Cardiac muscle cell (in vitro differentiated cells and primary cell): Measurements from ENCODE around the gene SLC43A1. TPM values are rescaled to one million over a fixed set of nuclear protein-coding genes. Genes with fewer than 3 reads are reported as not detected.

ENCODE experiments used
- DNase-seq, 2 donors: peaks; one replicate each; pipeline versions ENCODE4 v3.0.0 to v3.0.0-alpha.2; 2010 to 2017; ENCODE audit warnings: low read depth in 1 of 2, low spot score in 1 of 2
- H3K27ac ChIP-seq: fragments of 200-600 bp; sonication (generic); 2 replicates; pipeline ENCODE4 v1.5.1; 2016
- H3K27me3 ChIP-seq: fragments of 200-600 bp; sonication (generic); 2 replicates; pipeline ENCODE4 v1.6.0; 2016; ENCODE audit warnings: control low read depth
- H3K36me3 ChIP-seq: fragments of 200-600 bp; sonication (generic); 2 replicates; pipeline ENCODE4 v1.5.1; 2016; ENCODE audit warnings: control low read depth
- H3K4me1 ChIP-seq: fragments of 200-600 bp; sonication (generic); 2 replicates; pipeline ENCODE4 v1.8.1; 2017; ENCODE audit warnings: low read depth, mild to moderate bottlenecking, mixed run types
- H3K4me3 ChIP-seq: fragments of 200-600 bp; sonication (generic); 2 replicates; pipeline ENCODE4 v1.5.1; 2016; ENCODE audit warnings: mild to moderate bottlenecking
- H3K9me3 ChIP-seq: fragments of 200-600 bp; sonication (generic); 2 replicates; pipeline ENCODE4 v1.5.1; 2017; ENCODE audit warnings: low read depth, mild to moderate bottlenecking, control low read depth
- CTCF ChIP-seq: IDR thresholded peaks from 2 replicates; pipeline ENCODE4 v1.5.1; 2012; ENCODE audit warnings: low read depth, mild to moderate bottlenecking, low read length
- polyA plus RNA-seq: library from polyadenylated mRNA; unstranded; fragments of >200 nt; fragmentation: Nextera tagmentation; extraction: Ambion mirVana; gene quantifications from 2 replicates; pipeline ENCODE4 v1.2.1, GENCODE V29; 2016
- total RNA-seq: library from RNA; depleted of rRNA; stranded (reverse); fragments of >200 nt; gene quantifications from 2 replicates; pipeline ENCODE4 v1.2.3, GENCODE V29; 2016

The SLC43A1 gene
- total and polyA plus RNA-seq, 2 experiments from 2014 or later: 11.2 to 24.6 TPM

- H3K27me3 ChIP-seq: peaks cover 34% of the 10 kb centered on the region
- H3K36me3 ChIP-seq: no peaks in the 10 kb centered on the region
- no peaks in the 10 kb centered on the region for H3K4me1 ChIP-seq
- DNase-seq: no peak
- no peaks in the 10 kb centered on the region for H3K9me3 ChIP-seq
- H3K4me3 ChIP-seq: no peak overlapping the region
- TF ChIP-seq CTCF: no peak
- H3K27ac ChIP-seq: no peak overlapping the region
Observed at GRCh38 chr11:57475671-57476046, 39.8 kb downstream of the SLC43A1 start.

GRCh38 chr11:57475191-57475590, 40.3 kb downstream of the SLC43A1 start:
- Histone ChIP-seq H3K27me3 (peaks cover 34% of the 10 kb centered on the region), H3K4me1 (no peaks in the 10 kb centered on the region), H3K36me3 (no peaks in the 10 kb centered on the region), H3K4me3 (no peak overlapping the region), H3K9me3 (no peaks in the 10 kb centered on the region), H3K27ac (no peak overlapping the region)
- TF ChIP-seq CTCF: no peak
- DNase-seq: no peak

GRCh38 chr11:57474803-57475115, 40.7 kb downstream of the SLC43A1 start:
- TF ChIP-seq CTCF: no peak
- H3K27me3 ChIP-seq: peaks cover 34% of the 10 kb centered on the region
- DNase-seq: no peak

GRCh38 chr11:57474017-57474802, 41.3 kb downstream of the SLC43A1 start:
- Histone ChIP-seq H3K36me3 (no peaks in the 10 kb centered on the region), H3K9me3 (no peaks in the 10 kb centered on the region), H3K27ac (no peak overlapping the region), H3K27me3 (peaks cover 34% of the 10 kb centered on the region), H3K4me3 (no peak overlapping the region), H3K4me1 (no peaks in the 10 kb centered on the region)
- DNase-seq: peak in 1 of 2 donors; percentile 62
- no peak for TF ChIP-seq CTCF

More at GRCh38 chr11:57474803-57475115, 40.7 kb downstream of the SLC43A1 start:
- Histone ChIP-seq H3K4me1 (no peaks in the 10 kb centered on the region), H3K36me3 (no peaks in the 10 kb centered on the region), H3K4me3 (no peak overlapping the region), H3K27ac (no peak overlapping the region), H3K9me3 (no peaks in the 10 kb centered on the region)

- Histone ChIP-seq H3K4me1 (no peaks in the 10 kb centered on the region), H3K9me3 (no peaks in the 10 kb centered on the region), H3K27ac (no peak overlapping the region), H3K27me3 (peaks cover 34% of the 10 kb centered on the region), H3K4me3 (no peak overlapping the region), H3K36me3 (no peaks in the 10 kb centered on the region)
- no peak for TF ChIP-seq CTCF
- DNase-seq: no peak
Observed at GRCh38 chr11:57473285-57473841, 42.1 kb downstream of the SLC43A1 start.
